Mesendoderm (in vitro differentiated cells): ENCODE results near the gene PHLDB1.

ENCODE experiments used
- DNase-seq: peaks from one replicate; pipeline ENCODE4 v3.0.0; 2013
- H2AK5ac ChIP-seq: 2 replicates; pipeline ENCODE4 v1.6.1; 2013; ENCODE audit warnings: low read length, inconsistent platforms
- H2BK120ac ChIP-seq: 2 replicates; pipeline ENCODE4 v1.6.1; 2013; ENCODE audit warnings: low read depth, mild to moderate bottlenecking, low read length, moderate library complexity, mixed read lengths
- H2BK15ac ChIP-seq: replicated peaks from 2 replicates; pipeline ENCODE4 v1.6.1; 2013; ENCODE audit warnings: low read depth, mild to moderate bottlenecking, moderate library complexity
- H2BK5ac ChIP-seq: 2 replicates; pipeline ENCODE4 v1.6.1; 2013; ENCODE audit warnings: low read length, inconsistent platforms
- H3K18ac ChIP-seq: 2 replicates; pipeline ENCODE4 v1.6.1; 2013; ENCODE audit warnings: mild to moderate bottlenecking, low read length, mixed read lengths
- H3K23ac ChIP-seq: one replicate; pipeline ENCODE4 v1.6.1; 2013; ENCODE audit warnings: low read length
- H3K27ac ChIP-seq: 2 replicates; pipeline ENCODE4 v1.5.1; 2013; ENCODE audit warnings: low read depth, mild to moderate bottlenecking, inconsistent platforms, low read length, moderate library complexity
- H3K27me3 ChIP-seq: 2 replicates; pipeline ENCODE4 v1.6.1; 2013; ENCODE audit warnings: low read length, control low read depth, mild to moderate bottlenecking, inconsistent platforms; ENCODE audit not compliant: insufficient read depth, poor library complexity
- H3K36me3 ChIP-seq: 2 replicates; pipeline ENCODE4 v1.6.1; 2013; ENCODE audit warnings: low read length, inconsistent platforms; ENCODE audit not compliant: control insufficient read depth, insufficient read depth
- H3K4ac ChIP-seq: one replicate; pipeline ENCODE4 v1.6.1; 2013; ENCODE audit warnings: low read depth, mild to moderate bottlenecking, low read length, moderate library complexity
- H3K4me1 ChIP-seq: 2 replicates; pipeline ENCODE4 v1.6.1; 2013; ENCODE audit warnings: low read depth, low read length, inconsistent platforms; ENCODE audit not compliant: control insufficient read depth
- H3K4me2 ChIP-seq: 2 replicates; pipeline ENCODE4 v1.6.1; 2013; ENCODE audit warnings: low read length
- H3K4me3 ChIP-seq: 2 replicates; pipeline ENCODE4 v1.5.1; 2013; ENCODE audit warnings: mild to moderate bottlenecking, low read length
- H3K56ac ChIP-seq: one replicate; pipeline ENCODE4 v1.6.1; 2013; ENCODE audit warnings: low read length
- H3K79me1 ChIP-seq: 2 replicates; pipeline ENCODE4 v1.6.1; 2013; ENCODE audit warnings: low read length, inconsistent platforms
- H3K79me2 ChIP-seq: 2 replicates; pipeline ENCODE4 v1.6.1; 2013; ENCODE audit warnings: mild to moderate bottlenecking, low read length; ENCODE audit not compliant: control insufficient read depth, insufficient read depth
- H3K9ac ChIP-seq: 2 replicates; pipeline ENCODE4 v1.6.1; 2013; ENCODE audit warnings: low read length, inconsistent platforms
- H4K5ac ChIP-seq: one replicate; pipeline ENCODE4 v1.6.1; 2013; ENCODE audit warnings: low read length
- H4K8ac ChIP-seq: one replicate; pipeline ENCODE4 v1.6.1; 2013; ENCODE audit warnings: low read depth, mild to moderate bottlenecking, control low read depth, low read length, moderate library complexity
- WGBS: extraction: QIAGEN DNeasy Blood & Tissue Kit; methylation state at CpG from one replicate; pipeline ENCODE4 v1.1.7; 2013; ENCODE audit warnings: low lambda C conversion rate, missing lambda C conversion rate; ENCODE audit not compliant: insufficient coverage; ENCODE audit errors: extremely low coverage; 5-methylcytosine and 5-hydroxymethylcytosine counted together

Gene PHLDB1

GRCh38 chr11:118629761-118630661 is 22.6 kb downstream of the PHLDB1 start:
- H3K27me3 ChIP-seq, result no peaks in the 10 kb centered on the region
- DNase-seq, result no peak
- H3K18ac ChIP-seq, result no peak overlapping the region
- H3K79me1 ChIP-seq, result no peaks in the 10 kb centered on the region
- no CpG with 5 or more reads among the region's 6 CpGs for WGBS
- H4K8ac ChIP-seq, result no peak overlapping the region
- no peaks in the 10 kb centered on the region for H3K79me2 ChIP-seq
- no peak overlapping the region for H2AK5ac ChIP-seq
- no peak overlapping the region for H3K56ac ChIP-seq
- H3K4me2 ChIP-seq, result no peak overlapping the region
- no peak overlapping the region for H4K5ac ChIP-seq
- no peak overlapping the region for H3K27ac ChIP-seq
- no peak overlapping the region for H2BK120ac ChIP-seq
- no peak overlapping the region for H2BK15ac ChIP-seq
- H3K4me1 ChIP-seq, result peaks cover 7% of the 10 kb centered on the region
- no peak overlapping the region for H3K23ac ChIP-seq
- H3K4ac ChIP-seq, result no peak overlapping the region
- H2BK5ac ChIP-seq, result no peak overlapping the region
- H3K36me3 ChIP-seq, result no peaks in the 10 kb centered on the region
- H3K9ac ChIP-seq, result no peak overlapping the region
- no peak overlapping the region for H3K4me3 ChIP-seq

- H2AK5ac ChIP-seq, result no peak overlapping the region
- no peaks in the 10 kb centered on the region for H3K79me2 ChIP-seq
- no peaks in the 10 kb centered on the region for H3K36me3 ChIP-seq
- H3K27me3 ChIP-seq, result no peaks in the 10 kb centered on the region
- no peak overlapping the region for H2BK120ac ChIP-seq
- no peak for DNase-seq
- H3K9ac ChIP-seq, result no peak overlapping the region
- no peak overlapping the region for H2BK5ac ChIP-seq
- WGBS, result no CpG with 5 or more reads among the region's 14 CpGs
- no peak overlapping the region for H3K4ac ChIP-seq
- H3K79me1 ChIP-seq, result no peaks in the 10 kb centered on the region
- no peak overlapping the region for H4K8ac ChIP-seq
- peaks cover 7% of the 10 kb centered on the region for H3K4me1 ChIP-seq
- no peak overlapping the region for H2BK15ac ChIP-seq
- H4K5ac ChIP-seq, result no peak overlapping the region
- no peak overlapping the region for H3K27ac ChIP-seq
- no peak overlapping the region for H3K4me2 ChIP-seq
- H3K18ac ChIP-seq, result no peak overlapping the region
- H3K56ac ChIP-seq, result no peak overlapping the region
- no peak overlapping the region for H3K4me3 ChIP-seq
- no peak overlapping the region for H3K23ac ChIP-seq
Observed at GRCh38 chr11:118631142-118631909, 23.9 kb downstream of the PHLDB1 start.

GRCh38 chr11:118632577-118633318 is 25.3 kb downstream of the PHLDB1 start:
- H4K8ac ChIP-seq, result no peak overlapping the region
- no peak overlapping the region for H3K23ac ChIP-seq
- no peak overlapping the region for H3K18ac ChIP-seq
- no peak overlapping the region for H3K9ac ChIP-seq
- no peak overlapping the region for H3K56ac ChIP-seq
- no peak overlapping the region for H2AK5ac ChIP-seq
- no peaks in the 10 kb centered on the region for H3K79me1 ChIP-seq
- no peak overlapping the region for H4K5ac ChIP-seq
- no peak overlapping the region for H2BK15ac ChIP-seq
- H3K36me3 ChIP-seq, result no peaks in the 10 kb centered on the region
- H2BK120ac ChIP-seq, result no peak overlapping the region
- no peak overlapping the region for H3K4me3 ChIP-seq
- no peak overlapping the region for H3K27ac ChIP-seq
- H3K4me2 ChIP-seq, result no peak overlapping the region
- H3K4ac ChIP-seq, result no peak overlapping the region
- H3K79me2 ChIP-seq, result no peaks in the 10 kb centered on the region
- no peak overlapping the region for H2BK5ac ChIP-seq
- H3K27me3 ChIP-seq, result no peaks in the 10 kb centered on the region
- no CpG with 5 or more reads among the region's 9 CpGs for WGBS
- no peak for DNase-seq
- peaks cover 7% of the 10 kb centered on the region for H3K4me1 ChIP-seq

GRCh38 chr11:118633319-118633690 is 25.9 kb downstream of the PHLDB1 start:
- no peaks in the 10 kb centered on the region for H3K27me3 ChIP-seq
- no peak overlapping the region for H4K8ac ChIP-seq
- no peak overlapping the region for H2BK15ac ChIP-seq
- H3K79me1 ChIP-seq, result no peaks in the 10 kb centered on the region
- no peak overlapping the region for H2BK5ac ChIP-seq
- no peaks in the 10 kb centered on the region for H3K79me2 ChIP-seq
- H3K9ac ChIP-seq, result no peak overlapping the region
- H3K27ac ChIP-seq, result no peak overlapping the region
- no peaks in the 10 kb centered on the region for H3K36me3 ChIP-seq
- no CpG with 5 or more reads among the region's 1 CpG for WGBS
- DNase-seq, result no peak
- H3K4me3 ChIP-seq, result no peak overlapping the region
- no peak overlapping the region for H3K23ac ChIP-seq
- no peak overlapping the region for H3K4ac ChIP-seq
- peaks cover 7% of the 10 kb centered on the region for H3K4me1 ChIP-seq
- no peak overlapping the region for H2AK5ac ChIP-seq
- H3K4me2 ChIP-seq, result no peak overlapping the region
- no peak overlapping the region for H2BK120ac ChIP-seq
- H3K18ac ChIP-seq, result no peak overlapping the region
- H4K5ac ChIP-seq, result no peak overlapping the region
- no peak overlapping the region for H3K56ac ChIP-seq

GRCh38 chr11:118633979-118634378 is 26.6 kb downstream of the PHLDB1 start:
- no CpG with 5 or more reads among the region's 4 CpGs for WGBS

More at GRCh38 chr11:118633979-118634378, 26.6 kb downstream of the PHLDB1 start:
- no peak overlapping the region for H4K5ac ChIP-seq
- H3K36me3 ChIP-seq, result no peaks in the 10 kb centered on the region
- H3K4me2 ChIP-seq, result no peak overlapping the region
- H3K4me3 ChIP-seq, result no peak overlapping the region
- H3K18ac ChIP-seq, result no peak overlapping the region
- H2BK120ac ChIP-seq, result no peak overlapping the region
- H3K23ac ChIP-seq, result no peak overlapping the region
- H2AK5ac ChIP-seq, result no peak overlapping the region
- no peaks in the 10 kb centered on the region for H3K79me2 ChIP-seq
- no peaks in the 10 kb centered on the region for H3K79me1 ChIP-seq
- no peak overlapping the region for H3K4ac ChIP-seq
- H3K56ac ChIP-seq, result peak overlapping the region; percentile 90
- DNase-seq, result no peak
- H3K27ac ChIP-seq, result peak overlapping the region; percentile 6
- peaks cover 7% of the 10 kb centered on the region for H3K4me1 ChIP-seq
- no peak overlapping the region for H4K8ac ChIP-seq
- H2BK5ac ChIP-seq, result no peak overlapping the region
- no peaks in the 10 kb centered on the region for H3K27me3 ChIP-seq
- H3K9ac ChIP-seq, result peak overlapping the region; percentile 5
- H2BK15ac ChIP-seq, result no peak overlapping the region
